H9 (cell line): ENCODE measurements around the gene CERS6. TPM values are rescaled to one million over a fixed set of nuclear protein-coding genes. Genes with fewer than 3 reads are reported as not detected.

Experiments used
- DNase-seq: peaks from one replicate; pipeline ENCODE4 v3.0.0-alpha.2; 2017
- H2AFZ ChIP-seq: one replicate; pipeline ENCODE4 v1.6.1; 2013; ENCODE audit warnings: mild to moderate bottlenecking, low read length, control low read depth, moderate library complexity
- H2AK5ac ChIP-seq: 2 replicates; pipeline ENCODE4 v1.6.1; 2013; ENCODE audit warnings: low read length, control low read depth, mixed read lengths; ENCODE audit not compliant: insufficient read length
- H2BK120ac ChIP-seq: one replicate; pipeline ENCODE4 v1.6.1; 2013; ENCODE audit warnings: low read depth, mild to moderate bottlenecking, low read length, control low read depth, inconsistent platforms; ENCODE audit not compliant: poor library complexity, severe bottlenecking
- H2BK12ac ChIP-seq: 2 replicates; pipeline ENCODE4 v1.6.1; 2013; ENCODE audit warnings: low read length, control low read depth, mixed read lengths, low read depth; ENCODE audit not compliant: insufficient read length
- H2BK15ac ChIP-seq: 2 replicates; pipeline ENCODE4 v1.6.1; 2013; ENCODE audit warnings: low read depth, low read length, control low read depth
- H2BK20ac ChIP-seq: one replicate; pipeline ENCODE4 v1.6.1; 2013; ENCODE audit warnings: low read depth, mild to moderate bottlenecking, low read length, control low read depth, inconsistent platforms; ENCODE audit not compliant: poor library complexity, severe bottlenecking
- H2BK5ac ChIP-seq: 2 replicates; pipeline ENCODE4 v1.6.1; 2013; ENCODE audit warnings: low read length, control low read depth, mixed read lengths; ENCODE audit not compliant: insufficient read length
- H3K14ac ChIP-seq: 2 replicates; pipeline ENCODE4 v1.6.1; 2013; ENCODE audit warnings: low read length, control low read depth; ENCODE audit not compliant: insufficient read depth
- H3K18ac ChIP-seq: 2 replicates; pipeline ENCODE4 v1.6.1; 2013; ENCODE audit warnings: low read depth, mild to moderate bottlenecking, mixed read lengths, low read length, control low read depth; ENCODE audit not compliant: insufficient read length
- H3K23ac ChIP-seq: 2 replicates; pipeline ENCODE4 v1.6.1; 2013; ENCODE audit warnings: low read length, control low read depth, mixed read lengths, low read depth; ENCODE audit not compliant: insufficient read length
- H3K23me2 ChIP-seq: 2 replicates; pipeline ENCODE4 v1.6.1; 2013; ENCODE audit warnings: low read depth, mild to moderate bottlenecking, mixed read lengths, low read length, control low read depth; ENCODE audit not compliant: insufficient read length, poor library complexity, severe bottlenecking
- H3K27ac ChIP-seq: 2 replicates; pipeline ENCODE4 v1.5.1; 2013; ENCODE audit warnings: low read length, control low read depth, mixed read lengths, low read depth; ENCODE audit not compliant: insufficient read length
- H3K27me3 ChIP-seq: 2 replicates; pipeline ENCODE4 v1.6.1; 2013; ENCODE audit warnings: low read length, control low read depth, inconsistent platforms; ENCODE audit not compliant: insufficient read depth
- H3K4ac ChIP-seq: 2 replicates; pipeline ENCODE4 v1.6.1; 2013; ENCODE audit warnings: low read depth, mild to moderate bottlenecking, control low read depth, inconsistent platforms, low read length, moderate library complexity
- H3K4me1 ChIP-seq: 2 replicates; pipeline ENCODE4 v1.6.1; 2013; ENCODE audit warnings: low read length, control low read depth, inconsistent platforms; ENCODE audit not compliant: insufficient read depth
- H3K4me2 ChIP-seq: 2 replicates; pipeline ENCODE4 v1.6.1; 2013; ENCODE audit warnings: low read length, control low read depth, mixed read lengths; ENCODE audit not compliant: insufficient read length, insufficient read depth
- H3K56ac ChIP-seq: 2 replicates; pipeline ENCODE4 v1.6.1; 2013; ENCODE audit warnings: low read depth, mild to moderate bottlenecking, mixed read lengths, low read length, control low read depth; ENCODE audit not compliant: insufficient read length
- H3K79me1 ChIP-seq: 2 replicates; pipeline ENCODE4 v1.6.1; 2013; ENCODE audit warnings: low read depth, mild to moderate bottlenecking, moderate library complexity, low read length, control low read depth, inconsistent platforms; ENCODE audit not compliant: insufficient read depth, poor library complexity, severe bottlenecking
- H3K79me2 ChIP-seq: 2 replicates; pipeline ENCODE4 v1.6.1; 2013; ENCODE audit warnings: low read length, control low read depth, inconsistent platforms; ENCODE audit not compliant: insufficient read depth
- H3K9ac ChIP-seq: 2 replicates; pipeline ENCODE4 v1.6.1; 2013; ENCODE audit warnings: low read length, control low read depth, mixed read lengths; ENCODE audit not compliant: insufficient read length; ENCODE audit errors: extremely low read depth
- H3K9me3 ChIP-seq: one replicate; pipeline ENCODE4 v1.6.1; 2013; ENCODE audit warnings: low read depth, low read length, inconsistent platforms; ENCODE audit not compliant: control insufficient read depth
- H3T11ph ChIP-seq: one replicate; pipeline ENCODE4 v1.6.1; 2013; ENCODE audit warnings: mild to moderate bottlenecking, low read length, control low read depth, inconsistent platforms
- H4K20me1 ChIP-seq: one replicate; pipeline ENCODE4 v1.6.1; 2013; ENCODE audit not compliant: control insufficient read depth, insufficient read length, insufficient read depth
- H4K5ac ChIP-seq: 2 replicates; pipeline ENCODE4 v1.6.1; 2013; ENCODE audit warnings: low read depth, mild to moderate bottlenecking, mixed read lengths, low read length, control low read depth; ENCODE audit not compliant: insufficient read length
- H4K8ac ChIP-seq: replicated peaks from 2 replicates; pipeline ENCODE4 v1.6.1; 2013; ENCODE audit warnings: low read length, control low read depth, mixed read lengths, low read depth; ENCODE audit not compliant: insufficient read length
- H4K91ac ChIP-seq: 2 replicates; pipeline ENCODE4 v1.6.1; 2013; ENCODE audit warnings: low read depth, mild to moderate bottlenecking, moderate library complexity, mixed read lengths, low read length, control low read depth; ENCODE audit not compliant: insufficient read length
- H3K27ac Mint-ChIP-seq, 3 experiments: 2 replicates in 2 of 3; 3 replicates in 1 of 3; pipeline ENCODE4 v1.8.0; 2020 to 2021; ENCODE audit warnings: mixed read lengths in 3 of 3, mild to moderate bottlenecking in 1 of 3, moderate library complexity in 1 of 3
- H3K27me3 Mint-ChIP-seq: 2 replicates; pipeline ENCODE4 v1.8.0; 2021; ENCODE audit warnings: low read depth, mild to moderate bottlenecking, moderate library complexity, mixed read lengths
- H3K36me3 Mint-ChIP-seq, 3 experiments: 2 replicates in 2 of 3; 3 replicates in 1 of 3; pipeline ENCODE4 v1.8.0; 2020 to 2021; ENCODE audit warnings: low read depth in 3 of 3, mixed read lengths in 3 of 3; ENCODE audit not compliant: insufficient read depth in 1 of 3
- H3K4me1 Mint-ChIP-seq, 2 experiments: 2 replicates each; pipeline ENCODE4 v1.8.0; 2020; ENCODE audit warnings: mixed read lengths in 2 of 2
- H3K4me3 Mint-ChIP-seq, 2 experiments: 2 replicates in 1 of 2; 3 replicates in 1 of 2; pipeline ENCODE4 v1.8.0; 2020 to 2021; ENCODE audit warnings: mild to moderate bottlenecking in 2 of 2, mixed read lengths in 2 of 2, moderate library complexity in 1 of 2
- H3K9me3 Mint-ChIP-seq, 2 experiments: 2 replicates in 1 of 2; 3 replicates in 1 of 2; pipeline ENCODE4 v1.8.0; 2020; ENCODE audit warnings: mild to moderate bottlenecking in 2 of 2, mixed read lengths in 2 of 2, moderate library complexity in 1 of 2
- CTCF ChIP-seq: fragments of 200-600 bp; sonication (generic); conservative IDR thresholded peaks from 3 replicates; pipeline ENCODE4 v1.8.0; 2021; ENCODE audit warnings: antibody characterized with exemption, mild to moderate bottlenecking
- WGBS: extraction: QIAGEN DNeasy Blood & Tissue Kit; methylation state at CpG from one replicate; pipeline ENCODE4 v1.1.7; 2013; ENCODE audit warnings: missing lambda C conversion rate, low lambda C conversion rate, mixed read lengths; ENCODE audit not compliant: insufficient read length; ENCODE audit errors: extremely low coverage; 5-methylcytosine and 5-hydroxymethylcytosine counted together
- total RNA-seq: library from RNA; stranded (reverse); gene quantifications from 2 replicates; pipeline ENCODE4 v1.2.1, GENCODE V29; 2021

Gene CERS6
- total RNA-seq, 1 experiment from 2014 or later: 17.7 TPM

GRCh38 chr2:168715849-168716248 is 259.8 kb downstream of the CERS6 start:
- Mint-ChIP-seq H3K27me3 (no peaks in the 10 kb centered on the region), H3K4me1 (peaks cover 0 to 3% of the 10 kb centered on the region in 2 experiments; a peak in 1 of 4 replicates), H3K27ac (no peak overlapping the region), H3K9me3 (no peaks in the 10 kb centered on the region), H3K4me3 (no peak overlapping the region), H3K36me3 (peaks cover 0 to 2% (median 0%) of the 10 kb centered on the region in 3 experiments; a peak in 2 of 7 replicates)
- Histone ChIP-seq H4K91ac (no peak overlapping the region), H4K8ac (no peak overlapping the region), H3K4me2 (no peak overlapping the region), H3K9ac (no peak overlapping the region), H2AK5ac (no peak overlapping the region), H2BK5ac (no peak overlapping the region), H3K18ac (no peak overlapping the region), H3K23me2 (no peaks in the 10 kb centered on the region), H2AFZ (no peak overlapping the region), H4K5ac (no peak overlapping the region), H3K14ac (no peak overlapping the region), H2BK15ac (no peak overlapping the region), H2BK20ac (no peak overlapping the region), H3T11ph (no peak overlapping the region), H3K27ac (no peak overlapping the region), H3K79me2 (no peaks in the 10 kb centered on the region), H4K20me1 (no peaks in the 10 kb centered on the region), H3K23ac (no peak overlapping the region), H3K4me1 (no peaks in the 10 kb centered on the region), H3K27me3 (no peaks in the 10 kb centered on the region), H3K4ac (no peak overlapping the region), H3K79me1 (no peaks in the 10 kb centered on the region), H3K56ac (no peak overlapping the region), H2BK12ac (no peak overlapping the region), H3K9me3 (no peaks in the 10 kb centered on the region), H2BK120ac (no peak overlapping the region)
- WGBS: no CpG with 5 or more reads among the region's 2 CpGs
- DNase-seq: no peak
- TF ChIP-seq CTCF: no peak
